WTC11 (cell line): ENCODE data around the gene F2R. TPM values are rescaled to one million over a fixed set of nuclear protein-coding genes. Genes with fewer than 3 reads are reported as not detected.

Experiments
- ATAC-seq: fragments of 200-7000 bp; cut with Tn5 transposase; 2 replicates; pipeline ENCODE4 v1.10.0; 2021; ENCODE audit warnings: mild to moderate bottlenecking, moderate library complexity
- CTCF ChIA-PET: fragments of 300-600 bp; sonication (Branson Sonifier 250); formaldehyde crosslinking; loops from one replicate; lab custom pipeline; 2021; ENCODE audit warnings: antibody characterized with exemption; lab: Charles Lee
- POLR2A ChIA-PET: fragments of 350-600 bp; sonication (Branson Sonifier 250); formaldehyde crosslinking; loops from one replicate; lab custom pipeline; 2021; ENCODE audit warnings: antibody characterized with exemption; lab: Charles Lee
- DNase-seq: peaks from one replicate; pipeline ENCODE4 v3.0.0; 2021; ENCODE audit warnings: low spot score
- H3K27ac Mint-ChIP-seq: 2 replicates; pipeline ENCODE4 v1.8.0; 2021; ENCODE audit warnings: mixed read lengths
- H3K27me3 Mint-ChIP-seq: 2 replicates; pipeline ENCODE4 v1.8.0; 2021; ENCODE audit warnings: low read depth, mild to moderate bottlenecking, moderate library complexity, mixed read lengths
- H3K36me3 Mint-ChIP-seq: 2 replicates; pipeline ENCODE4 v1.8.0; 2021; ENCODE audit warnings: mixed read lengths
- H3K4me1 Mint-ChIP-seq: 2 replicates; pipeline ENCODE4 v1.8.0; 2022; ENCODE audit warnings: mixed read lengths
- H3K4me3 Mint-ChIP-seq: 2 replicates; pipeline ENCODE4 v1.8.0; 2021; ENCODE audit warnings: mild to moderate bottlenecking, moderate library complexity, mixed read lengths
- H3K9me3 Mint-ChIP-seq: 2 replicates; pipeline ENCODE4 v1.8.0; 2021; ENCODE audit warnings: mixed read lengths
- CTCF ChIP-seq: fragments of 200-600 bp; IDR thresholded peaks from 2 replicates; pipeline ENCODE4 v1.8.0; 2022; ENCODE audit warnings: antibody characterized with exemption
- E2F4 ChIP-seq: sonication (generic); formaldehyde crosslinking; IDR thresholded peaks from 2 replicates; pipeline ENCODE4 v1.8.1; 2022; ENCODE audit warnings: low read depth, mild to moderate bottlenecking, moderate library complexity, missing genetic modification reagents, borderline replicate concordance
- ELF4 ChIP-seq: sonication (generic); formaldehyde crosslinking; IDR thresholded peaks from 2 replicates; pipeline ENCODE4 v1.8.1; 2022; ENCODE audit warnings: low read depth, mild to moderate bottlenecking, moderate library complexity, missing genetic modification reagents
- FOXP4 ChIP-seq: sonication (generic); formaldehyde crosslinking; IDR thresholded peaks from 2 replicates; pipeline ENCODE4 v1.8.0; 2022; ENCODE audit warnings: mild to moderate bottlenecking, missing genetic modification reagents
- KAT7 ChIP-seq: sonication (generic); formaldehyde crosslinking; IDR thresholded peaks from 2 replicates; pipeline ENCODE4 v1.8.1; 2023; ENCODE audit warnings: missing genetic modification reagents, mild to moderate bottlenecking, borderline replicate concordance
- MXD4 ChIP-seq: fragments of 250-450 bp; sonication (Bioruptor Pico); IDR thresholded peaks from 2 replicates; pipeline ENCODE4 v1.8.0; 2021; ENCODE audit warnings: mild to moderate bottlenecking, moderate library complexity, borderline replicate concordance
- MYBL2 ChIP-seq: sonication (generic); formaldehyde crosslinking; IDR thresholded peaks from 2 replicates; pipeline ENCODE4 v1.8.1; 2023; ENCODE audit warnings: mild to moderate bottlenecking, moderate library complexity, missing genetic modification reagents
- NFATC4 ChIP-seq: fragments of 250-450 bp; sonication (Bioruptor Pico); IDR thresholded peaks from 2 replicates; pipeline ENCODE4 v1.9.0; 2021; ENCODE audit warnings: mild to moderate bottlenecking
- NFE2L1 ChIP-seq: sonication (generic); formaldehyde crosslinking; IDR thresholded peaks from 2 replicates; pipeline ENCODE4 v1.8.1; 2023; ENCODE audit warnings: missing genetic modification reagents
- NR3C1 ChIP-seq: sonication (generic); formaldehyde crosslinking; conservative IDR thresholded peaks from 2 replicates; pipeline ENCODE4 v1.8.1; 2023; ENCODE audit warnings: low read depth, mild to moderate bottlenecking, missing genetic modification reagents
- RORB ChIP-seq: fragments of 250-450 bp; sonication (Bioruptor Pico); IDR thresholded peaks from 2 replicates; pipeline ENCODE4 v1.9.0; 2021; ENCODE audit warnings: mild to moderate bottlenecking
- SMAD4 ChIP-seq: sonication (generic); formaldehyde crosslinking; IDR thresholded peaks from 2 replicates; pipeline ENCODE4 v1.8.0; 2022; ENCODE audit warnings: mild to moderate bottlenecking, missing genetic modification reagents
- USF2 ChIP-seq: sonication (generic); formaldehyde crosslinking; IDR thresholded peaks from 2 replicates; pipeline ENCODE4 v1.8.1; 2023; ENCODE audit warnings: mild to moderate bottlenecking, missing genetic modification reagents, moderate library complexity
- ZMAT4 ChIP-seq: fragments of 250-450 bp; sonication (Bioruptor Pico); IDR thresholded peaks from 2 replicates; pipeline ENCODE4 v1.9.0; 2021; ENCODE audit warnings: mild to moderate bottlenecking
- ZNF396 ChIP-seq: fragments of 250-450 bp; sonication (Bioruptor Pico); IDR thresholded peaks from 2 replicates; pipeline ENCODE4 v1.8.0; 2021; ENCODE audit warnings: mild to moderate bottlenecking, moderate library complexity, borderline replicate concordance
- ZNF423 ChIP-seq: fragments of 250-450 bp; sonication (Bioruptor Pico); IDR thresholded peaks from 2 replicates; pipeline ENCODE4 v2.1.2; 2022; ENCODE audit warnings: mild to moderate bottlenecking, moderate library complexity
- ZNF532 ChIP-seq: fragments of 250-450 bp; sonication (Bioruptor Pico); IDR thresholded peaks from 2 replicates; pipeline ENCODE4 v1.9.0; 2021; ENCODE audit warnings: mild to moderate bottlenecking, borderline replicate concordance
- total RNA-seq: library from RNA; stranded (reverse); gene quantifications from 3 replicates; pipeline ENCODE4 v1.2.3, GENCODE V29; 2021

F2R gene
- total RNA-seq, 1 experiment from 2014 or later = 18.4 TPM

GRCh38 chr5:76720988-76721569, 5.2 kb downstream of the F2R start:
- ChIA-PET CTCF (no interaction called here), POLR2A (no interaction called here)
- no peak for TF ChIP-seq NFATC4 (CRISPR knock-in tag)
- TF ChIP-seq KAT7 (CRISPR knock-in tag) = no peak
- TF ChIP-seq RORB (CRISPR knock-in tag) = no peak
- TF ChIP-seq MXD4 (CRISPR knock-in tag) = no peak
- TF ChIP-seq SMAD4 (CRISPR knock-in tag) = no peak
- TF ChIP-seq ZNF532 = no peak
- no peak for TF ChIP-seq MYBL2
- TF ChIP-seq ZNF423 (CRISPR knock-in tag) = no peak
- no peak for TF ChIP-seq ELF4
- no peak for TF ChIP-seq CTCF
- TF ChIP-seq USF2 (CRISPR knock-in tag) = no peak
- no peak for TF ChIP-seq FOXP4 (CRISPR knock-in tag)
- no peak for TF ChIP-seq NFE2L1 (CRISPR knock-in tag)
- no peak for TF ChIP-seq ZNF396 (CRISPR knock-in tag)
- no peak for TF ChIP-seq NR3C1 (CRISPR knock-in tag)
- no peak for TF ChIP-seq ZMAT4 (CRISPR knock-in tag)
- TF ChIP-seq E2F4 (CRISPR knock-in tag) = no peak
- Mint-ChIP-seq H3K4me1 (peaks cover 30% of the 10 kb centered on the region), H3K27ac (no peak overlapping the region), H3K36me3 (no peaks in the 10 kb centered on the region), H3K4me3 (no peak overlapping the region), H3K9me3 (no peaks in the 10 kb centered on the region), H3K27me3 (peaks cover 7% of the 10 kb centered on the region)
- no peak for DNase-seq
- no peak for ATAC-seq
